H9 (cell line): ENCODE results near the gene CXCL10. TPM values are rescaled to one million over a fixed set of nuclear protein-coding genes. Genes with fewer than 3 reads are reported as not detected.

Experiments used
- DNase-seq: peaks from one replicate; pipeline ENCODE4 v3.0.0-alpha.2; 2017
- H2AFZ ChIP-seq: one replicate; pipeline ENCODE4 v1.6.1; 2013; ENCODE audit warnings: mild to moderate bottlenecking, low read length, control low read depth, moderate library complexity
- H2AK5ac ChIP-seq: 2 replicates; pipeline ENCODE4 v1.6.1; 2013; ENCODE audit warnings: low read length, control low read depth, mixed read lengths; ENCODE audit not compliant: insufficient read length
- H2BK120ac ChIP-seq: one replicate; pipeline ENCODE4 v1.6.1; 2013; ENCODE audit warnings: low read depth, mild to moderate bottlenecking, low read length, control low read depth, inconsistent platforms; ENCODE audit not compliant: poor library complexity, severe bottlenecking
- H2BK12ac ChIP-seq: 2 replicates; pipeline ENCODE4 v1.6.1; 2013; ENCODE audit warnings: low read length, control low read depth, mixed read lengths, low read depth; ENCODE audit not compliant: insufficient read length
- H2BK15ac ChIP-seq: 2 replicates; pipeline ENCODE4 v1.6.1; 2013; ENCODE audit warnings: low read depth, low read length, control low read depth
- H2BK20ac ChIP-seq: one replicate; pipeline ENCODE4 v1.6.1; 2013; ENCODE audit warnings: low read depth, mild to moderate bottlenecking, low read length, control low read depth, inconsistent platforms; ENCODE audit not compliant: poor library complexity, severe bottlenecking
- H2BK5ac ChIP-seq: 2 replicates; pipeline ENCODE4 v1.6.1; 2013; ENCODE audit warnings: low read length, control low read depth, mixed read lengths; ENCODE audit not compliant: insufficient read length
- H3K14ac ChIP-seq: 2 replicates; pipeline ENCODE4 v1.6.1; 2013; ENCODE audit warnings: low read length, control low read depth; ENCODE audit not compliant: insufficient read depth
- H3K18ac ChIP-seq: 2 replicates; pipeline ENCODE4 v1.6.1; 2013; ENCODE audit warnings: low read depth, mild to moderate bottlenecking, mixed read lengths, low read length, control low read depth; ENCODE audit not compliant: insufficient read length
- H3K23ac ChIP-seq: 2 replicates; pipeline ENCODE4 v1.6.1; 2013; ENCODE audit warnings: low read length, control low read depth, mixed read lengths, low read depth; ENCODE audit not compliant: insufficient read length
- H3K23me2 ChIP-seq: 2 replicates; pipeline ENCODE4 v1.6.1; 2013; ENCODE audit warnings: low read depth, mild to moderate bottlenecking, mixed read lengths, low read length, control low read depth; ENCODE audit not compliant: insufficient read length, poor library complexity, severe bottlenecking
- H3K27ac ChIP-seq: 2 replicates; pipeline ENCODE4 v1.5.1; 2013; ENCODE audit warnings: low read length, control low read depth, mixed read lengths, low read depth; ENCODE audit not compliant: insufficient read length
- H3K27me3 ChIP-seq: 2 replicates; pipeline ENCODE4 v1.6.1; 2013; ENCODE audit warnings: low read length, control low read depth, inconsistent platforms; ENCODE audit not compliant: insufficient read depth
- H3K4ac ChIP-seq: 2 replicates; pipeline ENCODE4 v1.6.1; 2013; ENCODE audit warnings: low read depth, mild to moderate bottlenecking, control low read depth, inconsistent platforms, low read length, moderate library complexity
- H3K4me1 ChIP-seq: 2 replicates; pipeline ENCODE4 v1.6.1; 2013; ENCODE audit warnings: low read length, control low read depth, inconsistent platforms; ENCODE audit not compliant: insufficient read depth
- H3K4me2 ChIP-seq: 2 replicates; pipeline ENCODE4 v1.6.1; 2013; ENCODE audit warnings: low read length, control low read depth, mixed read lengths; ENCODE audit not compliant: insufficient read length, insufficient read depth
- H3K56ac ChIP-seq: 2 replicates; pipeline ENCODE4 v1.6.1; 2013; ENCODE audit warnings: low read depth, mild to moderate bottlenecking, mixed read lengths, low read length, control low read depth; ENCODE audit not compliant: insufficient read length
- H3K79me1 ChIP-seq: 2 replicates; pipeline ENCODE4 v1.6.1; 2013; ENCODE audit warnings: low read depth, mild to moderate bottlenecking, moderate library complexity, low read length, control low read depth, inconsistent platforms; ENCODE audit not compliant: insufficient read depth, poor library complexity, severe bottlenecking
- H3K79me2 ChIP-seq: 2 replicates; pipeline ENCODE4 v1.6.1; 2013; ENCODE audit warnings: low read length, control low read depth, inconsistent platforms; ENCODE audit not compliant: insufficient read depth
- H3K9ac ChIP-seq: 2 replicates; pipeline ENCODE4 v1.6.1; 2013; ENCODE audit warnings: low read length, control low read depth, mixed read lengths; ENCODE audit not compliant: insufficient read length; ENCODE audit errors: extremely low read depth
- H3K9me3 ChIP-seq: one replicate; pipeline ENCODE4 v1.6.1; 2013; ENCODE audit warnings: low read depth, low read length, inconsistent platforms; ENCODE audit not compliant: control insufficient read depth
- H3T11ph ChIP-seq: one replicate; pipeline ENCODE4 v1.6.1; 2013; ENCODE audit warnings: mild to moderate bottlenecking, low read length, control low read depth, inconsistent platforms
- H4K20me1 ChIP-seq: one replicate; pipeline ENCODE4 v1.6.1; 2013; ENCODE audit not compliant: control insufficient read depth, insufficient read length, insufficient read depth
- H4K5ac ChIP-seq: 2 replicates; pipeline ENCODE4 v1.6.1; 2013; ENCODE audit warnings: low read depth, mild to moderate bottlenecking, mixed read lengths, low read length, control low read depth; ENCODE audit not compliant: insufficient read length
- H4K8ac ChIP-seq: replicated peaks from 2 replicates; pipeline ENCODE4 v1.6.1; 2013; ENCODE audit warnings: low read length, control low read depth, mixed read lengths, low read depth; ENCODE audit not compliant: insufficient read length
- H4K91ac ChIP-seq: 2 replicates; pipeline ENCODE4 v1.6.1; 2013; ENCODE audit warnings: low read depth, mild to moderate bottlenecking, moderate library complexity, mixed read lengths, low read length, control low read depth; ENCODE audit not compliant: insufficient read length
- H3K27ac Mint-ChIP-seq, 3 experiments: 2 replicates in 2 of 3; 3 replicates in 1 of 3; pipeline ENCODE4 v1.8.0; 2020 to 2021; ENCODE audit warnings: mixed read lengths in 3 of 3, mild to moderate bottlenecking in 1 of 3, moderate library complexity in 1 of 3
- H3K27me3 Mint-ChIP-seq: 2 replicates; pipeline ENCODE4 v1.8.0; 2021; ENCODE audit warnings: low read depth, mild to moderate bottlenecking, moderate library complexity, mixed read lengths
- H3K36me3 Mint-ChIP-seq, 3 experiments: 2 replicates in 2 of 3; 3 replicates in 1 of 3; pipeline ENCODE4 v1.8.0; 2020 to 2021; ENCODE audit warnings: low read depth in 3 of 3, mixed read lengths in 3 of 3; ENCODE audit not compliant: insufficient read depth in 1 of 3
- H3K4me1 Mint-ChIP-seq, 2 experiments: 2 replicates each; pipeline ENCODE4 v1.8.0; 2020; ENCODE audit warnings: mixed read lengths in 2 of 2
- H3K4me3 Mint-ChIP-seq, 2 experiments: 2 replicates in 1 of 2; 3 replicates in 1 of 2; pipeline ENCODE4 v1.8.0; 2020 to 2021; ENCODE audit warnings: mild to moderate bottlenecking in 2 of 2, mixed read lengths in 2 of 2, moderate library complexity in 1 of 2
- H3K9me3 Mint-ChIP-seq, 2 experiments: 2 replicates in 1 of 2; 3 replicates in 1 of 2; pipeline ENCODE4 v1.8.0; 2020; ENCODE audit warnings: mild to moderate bottlenecking in 2 of 2, mixed read lengths in 2 of 2, moderate library complexity in 1 of 2
- WGBS: extraction: QIAGEN DNeasy Blood & Tissue Kit; methylation state at CpG from one replicate; pipeline ENCODE4 v1.1.7; 2013; ENCODE audit warnings: missing lambda C conversion rate, low lambda C conversion rate, mixed read lengths; ENCODE audit not compliant: insufficient read length; ENCODE audit errors: extremely low coverage; 5-methylcytosine and 5-hydroxymethylcytosine counted together
- total RNA-seq: library from RNA; stranded (reverse); gene quantifications from 2 replicates; pipeline ENCODE4 v1.2.1, GENCODE V29; 2021
- TF ChIP-seq, protein P1 (sequence below): fragments of 200-600 bp; sonication (generic); conservative IDR thresholded peaks from 3 replicates; pipeline ENCODE4 v1.8.0; 2021; ENCODE audit warnings: antibody characterized with exemption, mild to moderate bottlenecking

CXCL10 gene
- total RNA-seq, 1 experiment from 2014 or later: not detected

DNA sequence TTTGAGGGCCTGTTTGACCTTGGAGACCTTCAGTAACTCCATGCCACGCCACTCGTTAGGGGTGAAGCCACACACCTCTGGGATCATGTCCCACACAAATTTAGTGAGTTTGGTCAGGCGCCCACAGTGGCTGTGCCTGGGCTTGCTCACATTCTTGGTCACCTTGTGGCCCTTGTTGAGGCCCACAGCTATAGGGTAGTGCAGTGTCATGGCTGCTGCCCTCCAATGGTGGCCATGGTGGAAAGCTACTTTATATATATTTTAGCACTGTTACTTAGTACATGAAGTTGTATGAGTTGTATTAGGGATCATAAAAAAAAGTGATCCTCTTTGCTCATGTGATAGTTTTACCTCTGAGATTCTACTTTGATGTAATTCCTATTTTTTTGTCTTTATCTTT, 13.6 kb upstream of the CXCL10 start:
- no CpG with 5 or more reads among the region's 3 CpGs for WGBS
- Mint-ChIP-seq H3K27me3 (no peaks in the 10 kb centered on the region), H3K36me3 (no peaks in the 10 kb centered on the region), H3K27ac (no peak overlapping the region), H3K9me3 (no peaks in the 10 kb centered on the region), H3K4me1 (no peaks in the 10 kb centered on the region), H3K4me3 (no peak overlapping the region)
- Histone ChIP-seq H2BK15ac (no peak overlapping the region), H3K23me2 (no peaks in the 10 kb centered on the region), H3K23ac (no peak overlapping the region), H4K20me1 (no peaks in the 10 kb centered on the region), H2BK12ac (no peak overlapping the region), H2AFZ (no peak overlapping the region), H3K27me3 (no peaks in the 10 kb centered on the region), H3K4me2 (no peak overlapping the region), H3K56ac (no peak overlapping the region), H2BK5ac (no peak overlapping the region), H3K18ac (peak overlapping the region; percentile 64), H2AK5ac (no peak overlapping the region), H3K14ac (no peak overlapping the region), H2BK120ac (no peak overlapping the region), H3K4me1 (no peaks in the 10 kb centered on the region), H3K4ac (no peak overlapping the region), H3K79me1 (no peaks in the 10 kb centered on the region), H4K8ac (no peak overlapping the region), H2BK20ac (no peak overlapping the region), H3K79me2 (no peaks in the 10 kb centered on the region), H3K9me3 (no peaks in the 10 kb centered on the region), H3K27ac (no peak overlapping the region), H4K5ac (no peak overlapping the region), H3T11ph (no peak overlapping the region), H3K9ac (no peak overlapping the region), H4K91ac (no peak overlapping the region)
- peak; percentile 31 for DNase-seq
- TF ChIP-seq, protein P1, sequence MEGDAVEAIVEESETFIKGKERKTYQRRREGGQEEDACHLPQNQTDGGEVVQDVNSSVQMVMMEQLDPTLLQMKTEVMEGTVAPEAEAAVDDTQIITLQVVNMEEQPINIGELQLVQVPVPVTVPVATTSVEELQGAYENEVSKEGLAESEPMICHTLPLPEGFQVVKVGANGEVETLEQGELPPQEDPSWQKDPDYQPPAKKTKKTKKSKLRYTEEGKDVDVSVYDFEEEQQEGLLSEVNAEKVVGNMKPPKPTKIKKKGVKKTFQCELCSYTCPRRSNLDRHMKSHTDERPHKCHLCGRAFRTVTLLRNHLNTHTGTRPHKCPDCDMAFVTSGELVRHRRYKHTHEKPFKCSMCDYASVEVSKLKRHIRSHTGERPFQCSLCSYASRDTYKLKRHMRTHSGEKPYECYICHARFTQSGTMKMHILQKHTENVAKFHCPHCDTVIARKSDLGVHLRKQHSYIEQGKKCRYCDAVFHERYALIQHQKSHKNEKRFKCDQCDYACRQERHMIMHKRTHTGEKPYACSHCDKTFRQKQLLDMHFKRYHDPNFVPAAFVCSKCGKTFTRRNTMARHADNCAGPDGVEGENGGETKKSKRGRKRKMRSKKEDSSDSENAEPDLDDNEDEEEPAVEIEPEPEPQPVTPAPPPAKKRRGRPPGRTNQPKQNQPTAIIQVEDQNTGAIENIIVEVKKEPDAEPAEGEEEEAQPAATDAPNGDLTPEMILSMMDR: no peak
